H9 (cell line): ENCODE measurements around the gene ASIC4. TPM values are rescaled to one million over a fixed set of nuclear protein-coding genes. Genes with fewer than 3 reads are reported as not detected.

ENCODE experiments used
- DNase-seq: peaks from one replicate; pipeline ENCODE4 v3.0.0-alpha.2; 2017
- H2AFZ ChIP-seq: one replicate; pipeline ENCODE4 v1.6.1; 2013; ENCODE audit warnings: mild to moderate bottlenecking, low read length, control low read depth, moderate library complexity
- H2AK5ac ChIP-seq: 2 replicates; pipeline ENCODE4 v1.6.1; 2013; ENCODE audit warnings: low read length, control low read depth, mixed read lengths; ENCODE audit not compliant: insufficient read length
- H2BK120ac ChIP-seq: one replicate; pipeline ENCODE4 v1.6.1; 2013; ENCODE audit warnings: low read depth, mild to moderate bottlenecking, low read length, control low read depth, inconsistent platforms; ENCODE audit not compliant: poor library complexity, severe bottlenecking
- H2BK12ac ChIP-seq: 2 replicates; pipeline ENCODE4 v1.6.1; 2013; ENCODE audit warnings: low read length, control low read depth, mixed read lengths, low read depth; ENCODE audit not compliant: insufficient read length
- H2BK15ac ChIP-seq: 2 replicates; pipeline ENCODE4 v1.6.1; 2013; ENCODE audit warnings: low read depth, low read length, control low read depth
- H2BK20ac ChIP-seq: one replicate; pipeline ENCODE4 v1.6.1; 2013; ENCODE audit warnings: low read depth, mild to moderate bottlenecking, low read length, control low read depth, inconsistent platforms; ENCODE audit not compliant: poor library complexity, severe bottlenecking
- H2BK5ac ChIP-seq: 2 replicates; pipeline ENCODE4 v1.6.1; 2013; ENCODE audit warnings: low read length, control low read depth, mixed read lengths; ENCODE audit not compliant: insufficient read length
- H3K14ac ChIP-seq: 2 replicates; pipeline ENCODE4 v1.6.1; 2013; ENCODE audit warnings: low read length, control low read depth; ENCODE audit not compliant: insufficient read depth
- H3K18ac ChIP-seq: 2 replicates; pipeline ENCODE4 v1.6.1; 2013; ENCODE audit warnings: low read depth, mild to moderate bottlenecking, mixed read lengths, low read length, control low read depth; ENCODE audit not compliant: insufficient read length
- H3K23ac ChIP-seq: 2 replicates; pipeline ENCODE4 v1.6.1; 2013; ENCODE audit warnings: low read length, control low read depth, mixed read lengths, low read depth; ENCODE audit not compliant: insufficient read length
- H3K23me2 ChIP-seq: 2 replicates; pipeline ENCODE4 v1.6.1; 2013; ENCODE audit warnings: low read depth, mild to moderate bottlenecking, mixed read lengths, low read length, control low read depth; ENCODE audit not compliant: insufficient read length, poor library complexity, severe bottlenecking
- H3K27ac ChIP-seq: 2 replicates; pipeline ENCODE4 v1.5.1; 2013; ENCODE audit warnings: low read length, control low read depth, mixed read lengths, low read depth; ENCODE audit not compliant: insufficient read length
- H3K27me3 ChIP-seq: 2 replicates; pipeline ENCODE4 v1.6.1; 2013; ENCODE audit warnings: low read length, control low read depth, inconsistent platforms; ENCODE audit not compliant: insufficient read depth
- H3K4ac ChIP-seq: 2 replicates; pipeline ENCODE4 v1.6.1; 2013; ENCODE audit warnings: low read depth, mild to moderate bottlenecking, control low read depth, inconsistent platforms, low read length, moderate library complexity
- H3K4me1 ChIP-seq: 2 replicates; pipeline ENCODE4 v1.6.1; 2013; ENCODE audit warnings: low read length, control low read depth, inconsistent platforms; ENCODE audit not compliant: insufficient read depth
- H3K4me2 ChIP-seq: 2 replicates; pipeline ENCODE4 v1.6.1; 2013; ENCODE audit warnings: low read length, control low read depth, mixed read lengths; ENCODE audit not compliant: insufficient read length, insufficient read depth
- H3K56ac ChIP-seq: 2 replicates; pipeline ENCODE4 v1.6.1; 2013; ENCODE audit warnings: low read depth, mild to moderate bottlenecking, mixed read lengths, low read length, control low read depth; ENCODE audit not compliant: insufficient read length
- H3K79me1 ChIP-seq: 2 replicates; pipeline ENCODE4 v1.6.1; 2013; ENCODE audit warnings: low read depth, mild to moderate bottlenecking, moderate library complexity, low read length, control low read depth, inconsistent platforms; ENCODE audit not compliant: insufficient read depth, poor library complexity, severe bottlenecking
- H3K79me2 ChIP-seq: 2 replicates; pipeline ENCODE4 v1.6.1; 2013; ENCODE audit warnings: low read length, control low read depth, inconsistent platforms; ENCODE audit not compliant: insufficient read depth
- H3K9ac ChIP-seq: 2 replicates; pipeline ENCODE4 v1.6.1; 2013; ENCODE audit warnings: low read length, control low read depth, mixed read lengths; ENCODE audit not compliant: insufficient read length; ENCODE audit errors: extremely low read depth
- H3K9me3 ChIP-seq: one replicate; pipeline ENCODE4 v1.6.1; 2013; ENCODE audit warnings: low read depth, low read length, inconsistent platforms; ENCODE audit not compliant: control insufficient read depth
- H3T11ph ChIP-seq: one replicate; pipeline ENCODE4 v1.6.1; 2013; ENCODE audit warnings: mild to moderate bottlenecking, low read length, control low read depth, inconsistent platforms
- H4K20me1 ChIP-seq: one replicate; pipeline ENCODE4 v1.6.1; 2013; ENCODE audit not compliant: control insufficient read depth, insufficient read length, insufficient read depth
- H4K5ac ChIP-seq: 2 replicates; pipeline ENCODE4 v1.6.1; 2013; ENCODE audit warnings: low read depth, mild to moderate bottlenecking, mixed read lengths, low read length, control low read depth; ENCODE audit not compliant: insufficient read length
- H4K8ac ChIP-seq: replicated peaks from 2 replicates; pipeline ENCODE4 v1.6.1; 2013; ENCODE audit warnings: low read length, control low read depth, mixed read lengths, low read depth; ENCODE audit not compliant: insufficient read length
- H4K91ac ChIP-seq: 2 replicates; pipeline ENCODE4 v1.6.1; 2013; ENCODE audit warnings: low read depth, mild to moderate bottlenecking, moderate library complexity, mixed read lengths, low read length, control low read depth; ENCODE audit not compliant: insufficient read length
- H3K27ac Mint-ChIP-seq, 3 experiments: 2 replicates in 2 of 3; 3 replicates in 1 of 3; pipeline ENCODE4 v1.8.0; 2020 to 2021; ENCODE audit warnings: mixed read lengths in 3 of 3, mild to moderate bottlenecking in 1 of 3, moderate library complexity in 1 of 3
- H3K27me3 Mint-ChIP-seq: 2 replicates; pipeline ENCODE4 v1.8.0; 2021; ENCODE audit warnings: low read depth, mild to moderate bottlenecking, moderate library complexity, mixed read lengths
- H3K36me3 Mint-ChIP-seq, 3 experiments: 2 replicates in 2 of 3; 3 replicates in 1 of 3; pipeline ENCODE4 v1.8.0; 2020 to 2021; ENCODE audit warnings: low read depth in 3 of 3, mixed read lengths in 3 of 3; ENCODE audit not compliant: insufficient read depth in 1 of 3
- H3K4me1 Mint-ChIP-seq, 2 experiments: 2 replicates each; pipeline ENCODE4 v1.8.0; 2020; ENCODE audit warnings: mixed read lengths in 2 of 2
- H3K4me3 Mint-ChIP-seq, 2 experiments: 2 replicates in 1 of 2; 3 replicates in 1 of 2; pipeline ENCODE4 v1.8.0; 2020 to 2021; ENCODE audit warnings: mild to moderate bottlenecking in 2 of 2, mixed read lengths in 2 of 2, moderate library complexity in 1 of 2
- H3K9me3 Mint-ChIP-seq, 2 experiments: 2 replicates in 1 of 2; 3 replicates in 1 of 2; pipeline ENCODE4 v1.8.0; 2020; ENCODE audit warnings: mild to moderate bottlenecking in 2 of 2, mixed read lengths in 2 of 2, moderate library complexity in 1 of 2
- WGBS: extraction: QIAGEN DNeasy Blood & Tissue Kit; methylation state at CpG from one replicate; pipeline ENCODE4 v1.1.7; 2013; ENCODE audit warnings: missing lambda C conversion rate, low lambda C conversion rate, mixed read lengths; ENCODE audit not compliant: insufficient read length; ENCODE audit errors: extremely low coverage; 5-methylcytosine and 5-hydroxymethylcytosine counted together
- total RNA-seq: library from RNA; stranded (reverse); gene quantifications from 2 replicates; pipeline ENCODE4 v1.2.1, GENCODE V29; 2021
- TF ChIP-seq, protein P1 (sequence below): fragments of 200-600 bp; sonication (generic); conservative IDR thresholded peaks from 3 replicates; pipeline ENCODE4 v1.8.0; 2021; ENCODE audit warnings: antibody characterized with exemption, mild to moderate bottlenecking

Gene ASIC4
- total RNA-seq, 1 experiment from 2014 or later: 0.37 TPM

GRCh38 chr2:219472629-219473187 is 41.6 kb upstream of the ASIC4 start:
- Histone ChIP-seq H2AK5ac (no peak overlapping the region), H3K18ac (no peak overlapping the region), H2BK15ac (no peak overlapping the region), H4K91ac (no peak overlapping the region), H3K23me2 (peaks cover 2% of the 10 kb centered on the region), H2BK20ac (no peak overlapping the region), H3K79me2 (no peaks in the 10 kb centered on the region), H3K4me2 (no peak overlapping the region), H4K8ac (no peak overlapping the region), H3T11ph (no peak overlapping the region), H3K9me3 (no peaks in the 10 kb centered on the region), H2AFZ (no peak overlapping the region), H3K4me1 (no peaks in the 10 kb centered on the region), H3K23ac (no peak overlapping the region), H3K9ac (no peak overlapping the region), H4K5ac (no peak overlapping the region), H2BK120ac (no peak overlapping the region), H3K56ac (no peak overlapping the region), H3K4ac (no peak overlapping the region), H4K20me1 (no peaks in the 10 kb centered on the region), H3K27ac (no peak overlapping the region), H3K79me1 (no peaks in the 10 kb centered on the region), H3K14ac (no peak overlapping the region; the same call in 1 of the 2 replicates), H2BK5ac (no peak overlapping the region), H2BK12ac (no peak overlapping the region), H3K27me3 (no peaks in the 10 kb centered on the region)
- TF ChIP-seq, protein P1, sequence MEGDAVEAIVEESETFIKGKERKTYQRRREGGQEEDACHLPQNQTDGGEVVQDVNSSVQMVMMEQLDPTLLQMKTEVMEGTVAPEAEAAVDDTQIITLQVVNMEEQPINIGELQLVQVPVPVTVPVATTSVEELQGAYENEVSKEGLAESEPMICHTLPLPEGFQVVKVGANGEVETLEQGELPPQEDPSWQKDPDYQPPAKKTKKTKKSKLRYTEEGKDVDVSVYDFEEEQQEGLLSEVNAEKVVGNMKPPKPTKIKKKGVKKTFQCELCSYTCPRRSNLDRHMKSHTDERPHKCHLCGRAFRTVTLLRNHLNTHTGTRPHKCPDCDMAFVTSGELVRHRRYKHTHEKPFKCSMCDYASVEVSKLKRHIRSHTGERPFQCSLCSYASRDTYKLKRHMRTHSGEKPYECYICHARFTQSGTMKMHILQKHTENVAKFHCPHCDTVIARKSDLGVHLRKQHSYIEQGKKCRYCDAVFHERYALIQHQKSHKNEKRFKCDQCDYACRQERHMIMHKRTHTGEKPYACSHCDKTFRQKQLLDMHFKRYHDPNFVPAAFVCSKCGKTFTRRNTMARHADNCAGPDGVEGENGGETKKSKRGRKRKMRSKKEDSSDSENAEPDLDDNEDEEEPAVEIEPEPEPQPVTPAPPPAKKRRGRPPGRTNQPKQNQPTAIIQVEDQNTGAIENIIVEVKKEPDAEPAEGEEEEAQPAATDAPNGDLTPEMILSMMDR: no peak
- WGBS: no CpG with 5 or more reads among the region's 12 CpGs
- Mint-ChIP-seq H3K9me3 (no peaks in the 10 kb centered on the region; a peak in 2 of 5 replicates), H3K27ac (no peak overlapping the region), H3K4me1 (peaks cover 18 to 21% of the 10 kb centered on the region in 2 experiments), H3K4me3 (no peak overlapping the region), H3K27me3 (peaks cover 7% of the 10 kb centered on the region; the same call in 1 of the 2 replicates), H3K36me3 (peaks cover 0 to 4% (median 0%) of the 10 kb centered on the region in 3 experiments; a peak in 2 of 7 replicates)
- DNase-seq: no peak
